GM18868 (cell line): ENCODE results near the gene MAPK8IP3.

ENCODE experiments used
- ATAC-seq: cut with Tn5 transposase; IDR thresholded peaks from one replicate; pipeline ENCODE4 v1.9.1; 2021; ENCODE audit warnings: mild to moderate bottlenecking, moderate library complexity; ENCODE audit not compliant: unreplicated experiment

Gene MAPK8IP3

GRCh38 chr16:1758923-1759322 is 52.9 kb downstream of the MAPK8IP3 start:
- ATAC-seq = no peak

- ATAC-seq = no peak
These were observed 53.5 kb downstream of the MAPK8IP3 start for GRCh38 chr16:1759511-1759910.

- no peak for ATAC-seq
These were observed 54.9 kb downstream of the MAPK8IP3 start for GRCh38 chr16:1760911-1761310.

- ATAC-seq = no peak
These were observed 55.8 kb downstream of the MAPK8IP3 start for GRCh38 chr16:1761751-1762150.

GRCh38 chr16:1762196-1762878 is 56.3 kb downstream of the MAPK8IP3 start:
- no peak for ATAC-seq

- ATAC-seq = no peak
These were observed 57.0 kb downstream of the MAPK8IP3 start for GRCh38 chr16:1762879-1763520.

- no peak for ATAC-seq
These were observed 57.8 kb downstream of the MAPK8IP3 start for GRCh38 chr16:1763521-1764511.

- no peak for ATAC-seq
These were observed 59.0 kb downstream of the MAPK8IP3 start for GRCh38 chr16:1764971-1765370.

- ATAC-seq = no peak
These were observed 59.8 kb downstream of the MAPK8IP3 start for GRCh38 chr16:1765826-1766225.

- ATAC-seq = no peak
These were observed 60.2 kb downstream of the MAPK8IP3 start for GRCh38 chr16:1766231-1766630.

GRCh38 chr16:1766701-1767100 is 60.7 kb downstream of the MAPK8IP3 start:
- ATAC-seq = no peak

- ATAC-seq = no peak
These were observed 61.4 kb downstream of the MAPK8IP3 start for GRCh38 chr16:1767116-1767994.

GRCh38 chr16:1768061-1768766 is 62.2 kb downstream of the MAPK8IP3 start:
- ATAC-seq = no peak

- ATAC-seq = no peak
These were observed 62.9 kb downstream of the MAPK8IP3 start for GRCh38 chr16:1768767-1769401.

- ATAC-seq = no peak
These were observed 63.7 kb downstream of the MAPK8IP3 start for GRCh38 chr16:1769402-1770300.

GRCh38 chr16:1770328-1771187 is 64.6 kb downstream of the MAPK8IP3 start:
- no peak for ATAC-seq

- ATAC-seq = no peak
These were observed 65.3 kb downstream of the MAPK8IP3 start, which contains the start of gene NME3 for GRCh38 chr16:1771188-1771863. NME3 (minus strand) TSS chr16:1771543; CDS start chr16:1771534, 9 bp downstream.
